Breast epithelium (tissue), 4 donors: ENCODE measurements around the gene EPN2. TPM values are rescaled to one million over a fixed set of nuclear protein-coding genes. Genes with fewer than 3 reads are reported as not detected.
A peak's percentile ranks its signal among the peaks of the same experiment; 100 is the strongest.

Source experiments
- DNase-seq, 2 donors: peaks; one replicate each; pipeline ENCODE4 v3.0.0-alpha.2; 2019; ENCODE audit warnings: low spot score in 2 of 2
- H3K27ac ChIP-seq, 2 donors: fragments of 200-600 bp; sonication (generic) in 1 of 2; one replicate each; pipeline ENCODE4 v1.5.1; 2016 to 2019; ENCODE audit warnings: mild to moderate bottlenecking in 1 of 2
- H3K27me3 ChIP-seq, 2 donors: fragments of 200-600 bp; sonication (generic) in 1 of 2; one replicate each; pipeline versions ENCODE4 v1.5.1 to v1.6.0; 2017 to 2019; ENCODE audit warnings: control low read depth in 1 of 2, mild to moderate bottlenecking in 1 of 2
- H3K36me3 ChIP-seq: fragments of 200-600 bp; one replicate; pipeline ENCODE4 v1.5.1; 2019
- H3K4me1 ChIP-seq, 2 donors: fragments of 200-600 bp; sonication (generic); one replicate each; pipeline ENCODE4 v1.5.1; 2016 to 2019; ENCODE audit warnings: control low read depth in 1 of 2
- H3K4me3 ChIP-seq, 3 donors: fragments of 200-600 bp; sonication (generic); 1 replicate in 2 of 3; 2 replicates in 1 of 3; pipeline ENCODE4 v1.5.1; 2016 to 2019; ENCODE audit warnings: mild to moderate bottlenecking in 3 of 3, moderate library complexity in 2 of 3
- H3K9me3 ChIP-seq, 2 donors: fragments of 200-600 bp; sonication (generic) in 1 of 2; one replicate each; pipeline ENCODE4 v1.5.1; 2016 to 2019; ENCODE audit warnings: control low read depth in 1 of 2
- CTCF ChIP-seq, 3 donors: fragments of 450-650 bp; IDR thresholded peaks; one replicate each; pipeline ENCODE4 v1.5.1; 2016 to 2017; ENCODE audit warnings: antibody characterized with exemption in 3 of 3, mild to moderate bottlenecking in 3 of 3, moderate library complexity in 3 of 3
- POLR2A ChIP-seq: fragments of 450-650 bp; IDR thresholded peaks from one replicate; pipeline ENCODE4 v1.6.1; 2016; ENCODE audit warnings: antibody characterized with exemption, mild to moderate bottlenecking, moderate library complexity
- POLR2AphosphoS5 ChIP-seq, 3 donors: sonication (generic); formaldehyde crosslinking; IDR thresholded peaks; one replicate each; pipeline ENCODE4 v1.6.1; 2017; ENCODE audit warnings: antibody characterized with exemption in 3 of 3
- intact Hi-C: fragments of 100-400 bp; cut with DNase I; formaldehyde crosslinking; loops from one replicate; pipeline ENCODE4 v1.15.1; 2023; ENCODE audit warnings: low total_unique reads
- total RNA-seq, 3 donors: library from RNA; depleted of rRNA; stranded (reverse); fragments of >200 nt; gene quantifications; one replicate each; pipeline ENCODE4 v1.1.0, GENCODE V29; 2016

The EPN2 gene
- total RNA-seq, 3 donors from 2014 or later: 26.6 to 36.7 (median 30.6) TPM

- no peaks in the 10 kb centered on the region for H3K9me3 ChIP-seq
- intact Hi-C loops: no loop called here
- peaks cover 7 to 16% of the 10 kb centered on the region in 2 donors for H3K4me1 ChIP-seq
- H3K27ac ChIP-seq: no peak overlapping the region
- no peak for DNase-seq
- no peaks in the 10 kb centered on the region for H3K27me3 ChIP-seq
- no peaks in the 10 kb centered on the region for H3K36me3 ChIP-seq
- TF ChIP-seq CTCF (IDR thresholded peaks at IDR 0.05) (no peak), POLR2A (no peak), POLR2AphosphoS5 (IDR thresholded peaks at IDR 0.05) (no peak)
- no peak overlapping the region for H3K4me3 ChIP-seq
Observed at GRCh38 chr17:19253112-19253511, 15.9 kb downstream of the EPN2 start.

GRCh38 chr17:19254651-19255050 lies 17.5 kb downstream of the EPN2 start:
- intact Hi-C loops: no loop called here
- DNase-seq: no peak

GRCh38 chr17:19255279-19255678 lies 18.1 kb downstream of the EPN2 start:
- intact Hi-C loops: no loop called here
- Histone ChIP-seq H3K27ac (no peak overlapping the region), H3K4me3 (no peak overlapping the region), H3K36me3 (no peaks in the 10 kb centered on the region), H3K9me3 (no peaks in the 10 kb centered on the region), H3K4me1 (peaks cover 0 to 4% of the 10 kb centered on the region in 2 donors), H3K27me3 (no peaks in the 10 kb centered on the region)
- no peak for DNase-seq
- TF ChIP-seq CTCF (IDR thresholded peaks at IDR 0.05) (no peak), POLR2AphosphoS5 (IDR thresholded peaks at IDR 0.05) (no peak), POLR2A (no peak)

More at GRCh38 chr17:19254651-19255050, 17.5 kb downstream of the EPN2 start:
- Histone ChIP-seq H3K36me3 (no peaks in the 10 kb centered on the region), H3K4me1 (peaks cover 2 to 4% of the 10 kb centered on the region in 2 donors), H3K9me3 (no peaks in the 10 kb centered on the region), H3K27ac (no peak overlapping the region), H3K27me3 (no peaks in the 10 kb centered on the region), H3K4me3 (no peak overlapping the region)
- no peak for TF ChIP-seq POLR2AphosphoS5 (IDR thresholded peaks at IDR 0.05)
- no peak for TF ChIP-seq POLR2A
- no peak for TF ChIP-seq CTCF (IDR thresholded peaks at IDR 0.05)

- Histone ChIP-seq H3K4me3 (no peak overlapping the region), H3K27ac (peak overlapping the region in 1 of 2 donors; percentile 38), H3K36me3 (no peaks in the 10 kb centered on the region), H3K9me3 (no peaks in the 10 kb centered on the region), H3K27me3 (no peaks in the 10 kb centered on the region), H3K4me1 (no peaks in the 10 kb centered on the region)
- TF ChIP-seq POLR2AphosphoS5 (IDR thresholded peaks at IDR 0.05) (no peak), CTCF (IDR thresholded peaks at IDR 0.05) (no peak), POLR2A (no peak)
- intact Hi-C loops: no loop called here
- no peak for DNase-seq
Observed at GRCh38 chr17:19258371-19258770, 21.2 kb downstream of the EPN2 start.

GRCh38 chr17:19260958-19261357 lies 23.8 kb downstream of the EPN2 start:
- Histone ChIP-seq H3K4me3 (no peak overlapping the region), H3K9me3 (no peaks in the 10 kb centered on the region), H3K4me1 (no peaks in the 10 kb centered on the region), H3K27me3 (no peaks in the 10 kb centered on the region), H3K27ac (no peak overlapping the region), H3K36me3 (no peaks in the 10 kb centered on the region)
- no peak for DNase-seq
- intact Hi-C loops: loop anchor here (5.0 kb wide), 1 partner anchor 96 kb away; no protein-coding TSS in a partner anchor
- TF ChIP-seq CTCF (IDR thresholded peaks at IDR 0.05) (no peak), POLR2A (no peak), POLR2AphosphoS5 (IDR thresholded peaks at IDR 0.05) (no peak)
